GM23338 (cell line): ENCODE data around the gene SOHLH2. TPM values are rescaled to one million over a fixed set of nuclear protein-coding genes. Genes with fewer than 3 reads are reported as not detected.

ENCODE experiments used
- ATAC-seq: fragments of 200-7000 bp; cut with Tn5 transposase; 3 replicates; pipeline ENCODE4 v1.9.1; 2020
- DNase-seq: peaks from one replicate; pipeline ENCODE4 v3.0.0-alpha.2; 2015; ENCODE audit warnings: low spot score
- H2AFZ ChIP-seq: fragments of 200-600 bp; sonication (generic); 2 replicates; pipeline ENCODE4 v1.8.0; 2016; ENCODE audit warnings: antibody characterized with exemption, mild to moderate bottlenecking, moderate library complexity
- H3F3A ChIP-seq: fragments of 200-600 bp; sonication (generic); replicated peaks from 2 replicates; pipeline ENCODE4 v1.8.0; 2017; ENCODE audit warnings: antibody characterized with exemption, mixed run types, low read depth
- H3K27ac ChIP-seq: fragments of 200-600 bp; sonication (generic); 2 replicates; pipeline ENCODE4 v1.6.1; 2016; ENCODE audit warnings: low read depth
- H3K27me3 ChIP-seq: fragments of 200-600 bp; sonication (generic); 2 replicates; pipeline ENCODE4 v1.8.0; 2016; ENCODE audit warnings: mild to moderate bottlenecking, mixed run types, moderate library complexity; ENCODE audit not compliant: insufficient read depth
- H3K36me3 ChIP-seq: fragments of 200-600 bp; sonication (generic); 2 replicates; pipeline ENCODE4 v1.8.0; 2016; ENCODE audit warnings: mild to moderate bottlenecking; ENCODE audit not compliant: insufficient read depth
- H3K4me1 ChIP-seq: fragments of 200-600 bp; sonication (generic); 2 replicates; pipeline ENCODE4 v1.8.0; 2016; ENCODE audit warnings: mild to moderate bottlenecking, moderate library complexity; ENCODE audit not compliant: insufficient read depth
- H3K4me2 ChIP-seq: fragments of 200-600 bp; sonication (generic); 2 replicates; pipeline ENCODE4 v1.7.1; 2017; ENCODE audit warnings: mixed run types
- H3K4me3 ChIP-seq: fragments of 200-600 bp; sonication (generic); 2 replicates; pipeline ENCODE4 v1.6.1; 2016; ENCODE audit warnings: mixed run types
- H3K79me2 ChIP-seq: fragments of 200-600 bp; sonication (generic); replicated peaks from 2 replicates; pipeline ENCODE4 v1.8.0; 2017; ENCODE audit warnings: mild to moderate bottlenecking; ENCODE audit not compliant: insufficient read depth
- H3K9me2 ChIP-seq: fragments of 200-600 bp; sonication (generic); 2 replicates; pipeline ENCODE4 v1.8.0; 2017; ENCODE audit not compliant: insufficient read depth
- H4K20me1 ChIP-seq: fragments of 200-600 bp; sonication (generic); replicated peaks from 2 replicates; pipeline ENCODE4 v1.8.0; 2017; ENCODE audit warnings: mild to moderate bottlenecking; ENCODE audit not compliant: insufficient read depth
- H3K27ac Mint-ChIP-seq: 2 replicates; pipeline ENCODE4 v1.8.0; 2020; ENCODE audit warnings: inconsistent platforms, mild to moderate bottlenecking, moderate library complexity, mixed read lengths
- H3K27me3 Mint-ChIP-seq: 3 replicates; pipeline ENCODE4 v1.8.0; 2022; ENCODE audit warnings: low read depth, mild to moderate bottlenecking, moderate library complexity, mixed read lengths, inconsistent platforms; ENCODE audit not compliant: insufficient read depth, poor library complexity
- H3K36me3 Mint-ChIP-seq: 3 replicates; pipeline ENCODE4 v1.8.0; 2021; ENCODE audit warnings: low read depth, mild to moderate bottlenecking, inconsistent platforms, moderate library complexity, mixed read lengths
- H3K4me1 Mint-ChIP-seq: 3 replicates; pipeline ENCODE4 v1.8.0; 2020; ENCODE audit warnings: mild to moderate bottlenecking, inconsistent platforms, mixed read lengths
- H3K4me3 Mint-ChIP-seq: 3 replicates; pipeline ENCODE4 v1.8.0; 2021; ENCODE audit warnings: moderate library complexity, mild to moderate bottlenecking, inconsistent platforms, mixed read lengths
- H3K9me3 Mint-ChIP-seq: 3 replicates; pipeline ENCODE4 v1.8.0; 2020; ENCODE audit warnings: moderate library complexity, mild to moderate bottlenecking, inconsistent platforms, mixed read lengths
- EZH2 ChIP-seq: fragments of 200-600 bp; sonication (generic); IDR thresholded peaks from one replicate; pipeline ENCODE4 v1.8.0; 2017; ENCODE audit warnings: antibody characterized with exemption, mild to moderate bottlenecking, low read depth; ENCODE audit not compliant: unreplicated experiment
- EZH2phosphoT487 ChIP-seq: fragments of 200-600 bp; sonication (generic); IDR thresholded peaks from one replicate; pipeline ENCODE4 v1.8.1; 2018; ENCODE audit warnings: antibody characterized with exemption; ENCODE audit not compliant: unreplicated experiment
- POLR2AphosphoS5 ChIP-seq: IDR thresholded peaks from 2 replicates; pipeline ENCODE4 v1.6.1; 2016; ENCODE audit warnings: antibody characterized with exemption, low read depth
- STAT1 ChIP-seq: IDR thresholded peaks from one replicate; pipeline ENCODE4 v1.6.1; 2016; ENCODE audit warnings: antibody characterized with exemption; ENCODE audit not compliant: unreplicated experiment
- ZNF114 ChIP-seq: fragments of 250-450 bp; sonication (Bioruptor Pico); IDR thresholded peaks from 2 replicates; pipeline ENCODE4 v1.5.0; 2020; ENCODE audit warnings: mild to moderate bottlenecking, moderate library complexity
- ZNF331 ChIP-seq: fragments of 250-450 bp; sonication (Bioruptor Pico); IDR thresholded peaks from 2 replicates; pipeline ENCODE4 v1.5.0; 2020; ENCODE audit warnings: low read depth, mild to moderate bottlenecking, moderate library complexity
- polyA plus RNA-seq: library from polyadenylated mRNA; unstranded; fragments of >200 nt; fragmentation: Nextera tagmentation; extraction: Ambion mirVana; gene quantifications from 2 replicates; pipeline ENCODE4 v1.2.1, GENCODE V29; 2016
- total RNA-seq: library from RNA; depleted of rRNA; stranded (reverse); fragments of >200 nt; shearing (Covaris generic); gene quantifications from 2 replicates; pipeline ENCODE4 v1.2.3, GENCODE V29; 2014
- TF ChIP-seq, protein P1 (sequence below): fragments of 250-450 bp; sonication (Bioruptor Pico); IDR thresholded peaks from 2 replicates; pipeline ENCODE4 v1.5.0; 2020; ENCODE audit warnings: mild to moderate bottlenecking, moderate library complexity
- TF ChIP-seq, protein P2 (sequence below), 2 experiments: fragments of 200-600 bp in 1 of 2; sonication (generic) in 1 of 2; conservative IDR thresholded peaks; 2 replicates each; pipeline versions ENCODE4 v1.5.1 to v1.6.1; 2016 to 2017; ENCODE audit warnings: antibody characterized with exemption in 2 of 2, low read depth in 2 of 2, mild to moderate bottlenecking in 2 of 2, moderate library complexity in 1 of 2

Gene SOHLH2
- total and polyA plus RNA-seq, 2 experiments from 2014 or later: 1.8 to 2.8 TPM

GRCh38 chr13:36259361-36260137, 45.2 kb upstream of the SOHLH2 start:
- Histone ChIP-seq H3K4me3 (no peak overlapping the region), H3F3A (no peaks in the 10 kb centered on the region), H3K4me1 (no peaks in the 10 kb centered on the region), H4K20me1 (no peaks in the 10 kb centered on the region), H3K4me2 (no peak overlapping the region), H3K36me3 (no peaks in the 10 kb centered on the region), H2AFZ (no peak overlapping the region), H3K27me3 (no peaks in the 10 kb centered on the region), H3K79me2 (no peaks in the 10 kb centered on the region), H3K9me2 (peaks cover 15% of the 10 kb centered on the region), H3K27ac (no peak overlapping the region)
- TF ChIP-seq POLR2AphosphoS5 (no peak), EZH2phosphoT487 (no peak), STAT1 (no peak), ZNF331 (CRISPR knock-in tag) (no peak), EZH2 (no peak), ZNF114 (no peak)
- TF ChIP-seq, protein P1, sequence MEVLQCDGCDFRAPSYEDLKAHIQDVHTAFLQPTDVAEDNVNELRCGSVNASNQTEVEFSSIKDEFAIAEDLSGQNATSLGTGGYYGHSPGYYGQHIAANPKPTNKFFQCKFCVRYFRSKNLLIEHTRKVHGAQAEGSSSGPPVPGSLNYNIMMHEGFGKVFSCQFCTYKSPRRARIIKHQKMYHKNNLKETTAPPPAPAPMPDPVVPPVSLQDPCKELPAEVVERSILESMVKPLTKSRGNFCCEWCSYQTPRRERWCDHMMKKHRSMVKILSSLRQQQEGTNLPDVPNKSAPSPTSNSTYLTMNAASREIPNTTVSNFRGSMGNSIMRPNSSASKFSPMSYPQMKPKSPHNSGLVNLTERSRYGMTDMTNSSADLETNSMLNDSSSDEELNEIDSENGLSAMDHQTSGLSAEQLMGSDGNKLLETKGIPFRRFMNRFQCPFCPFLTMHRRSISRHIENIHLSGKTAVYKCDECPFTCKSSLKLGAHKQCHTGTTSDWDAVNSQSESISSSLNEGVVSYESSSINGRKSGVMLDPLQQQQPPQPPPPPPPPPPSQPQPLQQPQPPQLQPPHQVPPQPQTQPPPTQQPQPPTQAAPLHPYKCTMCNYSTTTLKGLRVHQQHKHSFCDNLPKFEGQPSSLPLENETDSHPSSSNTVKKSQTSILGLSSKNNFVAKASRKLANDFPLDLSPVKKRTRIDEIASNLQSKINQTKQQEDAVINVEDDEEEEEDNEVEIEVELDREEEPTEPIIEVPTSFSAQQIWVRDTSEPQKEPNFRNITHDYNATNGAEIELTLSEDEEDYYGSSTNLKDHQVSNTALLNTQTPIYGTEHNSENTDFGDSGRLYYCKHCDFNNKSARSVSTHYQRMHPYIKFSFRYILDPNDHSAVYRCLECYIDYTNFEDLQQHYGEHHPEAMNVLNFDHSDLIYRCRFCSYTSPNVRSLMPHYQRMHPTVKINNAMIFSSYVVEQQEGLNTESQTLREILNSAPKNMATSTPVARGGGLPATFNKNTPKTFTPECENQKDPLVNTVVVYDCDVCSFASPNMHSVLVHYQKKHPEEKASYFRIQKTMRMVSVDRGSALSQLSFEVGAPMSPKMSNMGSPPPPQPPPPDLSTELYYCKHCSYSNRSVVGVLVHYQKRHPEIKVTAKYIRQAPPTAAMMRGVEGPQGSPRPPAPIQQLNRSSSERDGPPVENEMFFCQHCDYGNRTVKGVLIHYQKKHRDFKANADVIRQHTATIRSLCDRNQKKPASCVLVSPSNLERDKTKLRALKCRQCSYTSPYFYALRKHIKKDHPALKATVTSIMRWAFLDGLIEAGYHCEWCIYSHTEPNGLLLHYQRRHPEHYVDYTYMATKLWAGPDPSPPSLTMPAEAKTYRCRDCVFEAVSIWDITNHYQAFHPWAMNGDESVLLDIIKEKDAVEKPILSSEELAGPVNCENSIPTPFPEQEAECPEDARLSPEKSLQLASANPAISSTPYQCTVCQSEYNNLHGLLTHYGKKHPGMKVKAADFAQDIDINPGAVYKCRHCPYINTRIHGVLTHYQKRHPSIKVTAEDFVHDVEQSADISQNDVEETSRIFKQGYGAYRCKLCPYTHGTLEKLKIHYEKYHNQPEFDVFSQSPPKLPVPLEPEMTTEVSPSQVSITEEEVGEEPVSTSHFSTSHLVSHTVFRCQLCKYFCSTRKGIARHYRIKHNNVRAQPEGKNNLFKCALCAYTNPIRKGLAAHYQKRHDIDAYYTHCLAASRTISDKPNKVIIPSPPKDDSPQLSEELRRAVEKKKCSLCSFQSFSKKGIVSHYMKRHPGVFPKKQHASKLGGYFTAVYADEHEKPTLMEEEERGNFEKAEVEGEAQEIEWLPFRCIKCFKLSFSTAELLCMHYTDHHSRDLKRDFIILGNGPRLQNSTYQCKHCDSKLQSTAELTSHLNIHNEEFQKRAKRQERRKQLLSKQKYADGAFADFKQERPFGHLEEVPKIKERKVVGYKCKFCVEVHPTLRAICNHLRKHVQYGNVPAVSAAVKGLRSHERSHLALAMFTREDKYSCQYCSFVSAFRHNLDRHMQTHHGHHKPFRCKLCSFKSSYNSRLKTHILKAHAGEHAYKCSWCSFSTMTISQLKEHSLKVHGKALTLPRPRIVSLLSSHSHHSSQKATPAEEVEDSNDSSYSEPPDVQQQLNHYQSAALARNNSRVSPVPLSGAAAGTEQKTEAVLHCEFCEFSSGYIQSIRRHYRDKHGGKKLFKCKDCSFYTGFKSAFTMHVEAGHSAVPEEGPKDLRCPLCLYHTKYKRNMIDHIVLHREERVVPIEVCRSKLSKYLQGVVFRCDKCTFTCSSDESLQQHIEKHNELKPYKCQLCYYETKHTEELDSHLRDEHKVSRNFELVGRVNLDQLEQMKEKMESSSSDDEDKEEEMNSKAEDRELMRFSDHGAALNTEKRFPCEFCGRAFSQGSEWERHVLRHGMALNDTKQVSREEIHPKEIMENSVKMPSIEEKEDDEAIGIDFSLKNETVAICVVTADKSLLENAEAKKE (CRISPR knock-in tag): no peak
- TF ChIP-seq, protein P2, sequence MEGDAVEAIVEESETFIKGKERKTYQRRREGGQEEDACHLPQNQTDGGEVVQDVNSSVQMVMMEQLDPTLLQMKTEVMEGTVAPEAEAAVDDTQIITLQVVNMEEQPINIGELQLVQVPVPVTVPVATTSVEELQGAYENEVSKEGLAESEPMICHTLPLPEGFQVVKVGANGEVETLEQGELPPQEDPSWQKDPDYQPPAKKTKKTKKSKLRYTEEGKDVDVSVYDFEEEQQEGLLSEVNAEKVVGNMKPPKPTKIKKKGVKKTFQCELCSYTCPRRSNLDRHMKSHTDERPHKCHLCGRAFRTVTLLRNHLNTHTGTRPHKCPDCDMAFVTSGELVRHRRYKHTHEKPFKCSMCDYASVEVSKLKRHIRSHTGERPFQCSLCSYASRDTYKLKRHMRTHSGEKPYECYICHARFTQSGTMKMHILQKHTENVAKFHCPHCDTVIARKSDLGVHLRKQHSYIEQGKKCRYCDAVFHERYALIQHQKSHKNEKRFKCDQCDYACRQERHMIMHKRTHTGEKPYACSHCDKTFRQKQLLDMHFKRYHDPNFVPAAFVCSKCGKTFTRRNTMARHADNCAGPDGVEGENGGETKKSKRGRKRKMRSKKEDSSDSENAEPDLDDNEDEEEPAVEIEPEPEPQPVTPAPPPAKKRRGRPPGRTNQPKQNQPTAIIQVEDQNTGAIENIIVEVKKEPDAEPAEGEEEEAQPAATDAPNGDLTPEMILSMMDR (conservative IDR thresholded peaks at IDR 0.05; ENCODE audit: low read depth in 2 of 2): no peak
- H3K4me1 Mint-ChIP-seq: peaks cover 10% of the 10 kb centered on the region
- DNase-seq (no peak), ATAC-seq (no peak)
- H3K36me3 Mint-ChIP-seq: peaks cover 6% of the 10 kb centered on the region; the same call in 1 of the 3 replicates
- no peak overlapping the region for H3K27ac Mint-ChIP-seq
- H3K9me3 Mint-ChIP-seq: no peaks in the 10 kb centered on the region
- H3K27me3 Mint-ChIP-seq: peaks cover 6% of the 10 kb centered on the region
- H3K4me3 Mint-ChIP-seq: no peak overlapping the region
